HG03039 (cell line): ENCODE measurements around the gene RNF115.
"Not testable (repeated sequence)": the region's sequence is repeated elsewhere in the genome, so short reads cannot be mapped to it uniquely, and the experiment has no call there.

ENCODE experiments used
- ATAC-seq: cut with Tn5 transposase; IDR thresholded peaks from one replicate; pipeline ENCODE4 v1.9.1; 2021; ENCODE audit warnings: mild to moderate bottlenecking, moderate library complexity; ENCODE audit not compliant: unreplicated experiment

The RNF115 gene

GRCh38 chr1:145782272-145783099, 41.4 kb downstream of the RNF115 start:
- no peak for ATAC-seq

DNA sequence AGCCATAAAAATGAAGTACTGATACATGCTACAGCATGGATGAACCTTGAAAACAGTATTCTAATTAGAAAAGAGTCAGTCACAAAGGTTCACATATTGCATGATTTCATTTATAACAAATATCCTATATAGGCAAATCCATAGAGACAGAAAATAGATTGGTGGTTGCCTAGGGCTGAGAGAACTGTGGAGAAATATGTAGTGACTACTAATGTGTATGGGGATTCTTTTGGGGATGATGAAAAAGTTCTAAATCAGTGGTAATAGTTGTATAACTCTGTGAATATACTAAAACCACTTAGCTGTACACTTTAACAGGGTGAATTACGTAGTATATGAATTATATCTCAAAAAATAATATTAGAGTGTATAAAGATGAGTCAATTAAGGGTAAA, 45.8 kb downstream of the RNF115 start:
- ATAC-seq = no peak

GRCh38 chr1:145777357-145778145, 46.3 kb downstream of the RNF115 start:
- no peak for ATAC-seq

DNA sequence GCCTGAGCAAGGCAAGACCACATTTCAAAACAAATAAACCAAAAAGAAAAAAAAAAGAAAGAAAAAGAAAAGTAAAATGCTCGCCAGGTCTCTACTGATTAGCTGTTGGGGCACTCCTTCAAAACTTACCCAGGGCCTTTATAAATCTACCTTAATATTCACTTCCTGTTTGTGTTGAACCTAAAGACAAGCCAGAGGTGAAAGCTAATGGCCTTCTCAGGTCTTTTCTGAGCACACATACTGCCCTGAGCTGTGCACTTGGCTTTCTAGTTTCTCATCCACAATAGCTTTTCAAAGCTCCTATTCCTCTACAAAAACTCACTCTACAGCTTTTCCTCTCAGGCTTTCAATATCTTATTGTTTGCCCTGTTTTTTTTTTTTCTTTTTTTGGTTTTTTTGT, 50.5 kb downstream of the RNF115 start:
- no peak for ATAC-seq

- no peak for ATAC-seq
These were observed 52.8 kb downstream of the RNF115 start for GRCh38 chr1:145771056-145771455.

GRCh38 chr1:145768004-145768403, 55.9 kb downstream of the RNF115 start:
- not testable (repeated sequence) for ATAC-seq

GRCh38 chr1:145766926-145767325, 57.0 kb downstream of the RNF115 start:
- ATAC-seq = not testable (repeated sequence)

DNA sequence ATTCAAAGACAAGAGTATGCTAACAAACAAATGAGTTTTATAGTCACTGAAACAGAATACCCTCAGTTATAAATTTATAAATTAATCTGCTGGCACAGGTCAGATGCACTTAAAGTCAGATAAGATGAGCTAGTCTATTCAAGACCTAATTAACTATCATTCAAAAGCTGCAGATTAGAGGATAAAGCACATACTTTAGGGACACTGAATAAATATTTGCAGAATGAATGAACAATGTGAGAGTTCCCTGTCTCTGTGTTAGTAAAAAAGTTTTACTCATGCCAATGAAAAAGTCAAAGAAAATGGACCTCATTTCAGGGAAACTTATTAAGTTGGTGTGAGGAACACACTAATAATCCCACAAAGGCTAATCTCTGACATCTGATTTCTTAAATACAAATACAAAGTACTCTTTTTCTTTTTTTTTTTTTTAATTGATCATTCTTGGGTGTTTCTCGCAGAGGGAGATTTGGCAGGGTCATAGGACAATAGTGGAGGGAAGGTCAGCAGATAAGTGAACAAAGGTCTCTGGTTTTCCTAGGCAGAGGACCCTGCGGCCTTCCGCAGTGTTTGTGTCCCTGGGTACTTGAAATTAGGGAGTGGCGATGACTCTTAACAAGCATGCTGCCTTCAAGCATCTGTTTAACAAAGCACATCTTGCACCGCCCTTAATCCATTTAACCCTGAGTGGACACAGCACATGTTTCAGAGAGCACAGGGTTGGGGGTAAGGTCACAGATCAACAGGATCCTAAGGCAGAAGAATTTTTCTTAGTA, 58.1 kb downstream of the RNF115 start:
- ATAC-seq = not testable (repeated sequence)

GRCh38 chr1:145765127-145765526, 58.8 kb downstream of the RNF115 start:
- not testable (repeated sequence) for ATAC-seq

DNA sequence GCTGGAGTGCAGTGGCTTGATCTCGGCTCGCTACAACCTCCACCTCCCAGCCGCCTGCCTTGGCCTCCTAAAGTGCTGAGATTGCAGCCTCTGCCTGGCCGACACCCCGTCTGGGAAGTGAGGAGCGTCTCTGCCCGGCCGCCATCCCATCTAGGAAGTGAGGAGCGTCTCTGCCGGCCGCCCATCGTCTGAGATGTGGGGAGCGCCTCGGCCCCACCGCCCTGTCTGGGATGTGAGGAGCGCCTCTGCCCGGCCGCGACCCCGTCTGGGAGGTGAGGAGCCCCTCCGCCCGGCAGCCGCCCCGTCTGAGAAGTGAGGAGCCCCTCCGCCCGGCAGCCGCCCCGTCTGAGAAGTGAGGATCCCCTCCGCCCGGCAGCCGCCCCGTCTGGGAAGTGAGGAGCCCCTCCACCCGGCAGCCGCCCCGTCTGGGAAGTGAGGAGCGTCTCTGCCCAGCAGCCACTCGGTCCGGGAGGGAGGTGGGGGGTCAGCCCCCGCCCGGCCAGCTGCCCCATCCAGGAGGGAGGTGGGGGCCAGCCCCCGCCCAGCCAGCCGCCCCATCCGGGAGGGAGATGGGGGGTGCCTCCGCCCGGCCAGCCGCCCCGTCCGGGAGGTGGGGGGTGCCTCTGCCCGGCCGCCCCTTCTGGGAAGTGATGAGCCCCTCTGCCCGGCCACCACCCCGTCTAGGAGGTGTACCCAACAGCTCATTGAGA, 59.5 kb downstream of the RNF115 start:
- ATAC-seq = not testable (repeated sequence)

DNA sequence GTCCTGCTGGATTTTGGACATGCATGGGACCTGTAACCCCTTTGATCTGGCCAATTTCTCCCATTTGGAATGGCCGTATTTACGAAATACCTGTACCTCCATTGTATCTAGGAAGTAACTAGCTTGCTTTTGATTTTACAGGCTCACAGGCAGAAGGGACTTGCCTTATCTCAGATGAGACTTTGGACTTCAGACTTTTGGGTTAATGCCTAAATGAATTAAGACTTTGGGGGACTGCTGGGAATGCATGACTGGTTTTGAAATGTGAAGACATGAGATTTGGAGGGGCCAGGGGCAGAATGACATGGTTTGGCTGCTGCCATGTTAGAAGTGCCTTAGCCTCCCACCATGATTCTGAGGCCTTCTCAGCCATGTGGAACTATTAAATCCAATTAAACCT, 61.9 kb downstream of the RNF115 start:
- ATAC-seq = not testable (repeated sequence)

GRCh38 chr1:145761498-145761897, 62.4 kb downstream of the RNF115 start:
- not testable (repeated sequence) for ATAC-seq

DNA sequence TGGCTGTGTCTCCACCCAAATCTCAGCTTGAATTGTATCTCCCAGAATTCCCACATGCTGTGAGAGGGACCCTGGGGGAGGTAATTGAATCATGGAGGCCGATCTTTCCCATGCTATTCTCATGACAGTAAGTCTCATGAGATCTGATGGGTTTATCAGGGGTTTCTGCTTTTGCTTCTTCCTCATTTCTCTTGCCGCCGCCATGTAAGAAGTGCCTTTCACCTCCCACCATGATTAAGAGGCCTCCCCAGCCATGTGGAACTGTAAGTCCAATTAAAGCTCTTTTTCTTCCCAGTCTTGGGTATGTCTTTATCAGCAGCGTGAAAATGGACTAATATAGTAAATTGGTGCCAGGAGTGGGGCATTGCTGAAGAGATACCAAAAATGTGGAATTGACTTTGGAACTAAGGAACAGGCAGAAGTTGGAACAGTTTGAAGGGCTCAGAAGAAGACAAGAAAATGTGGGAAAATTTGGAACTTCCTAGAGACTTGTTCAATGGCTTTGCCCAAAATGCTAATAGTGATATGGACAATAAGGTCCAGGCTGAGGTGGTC, 63.4 kb downstream of the RNF115 start:
- ATAC-seq = not testable (repeated sequence)

DNA sequence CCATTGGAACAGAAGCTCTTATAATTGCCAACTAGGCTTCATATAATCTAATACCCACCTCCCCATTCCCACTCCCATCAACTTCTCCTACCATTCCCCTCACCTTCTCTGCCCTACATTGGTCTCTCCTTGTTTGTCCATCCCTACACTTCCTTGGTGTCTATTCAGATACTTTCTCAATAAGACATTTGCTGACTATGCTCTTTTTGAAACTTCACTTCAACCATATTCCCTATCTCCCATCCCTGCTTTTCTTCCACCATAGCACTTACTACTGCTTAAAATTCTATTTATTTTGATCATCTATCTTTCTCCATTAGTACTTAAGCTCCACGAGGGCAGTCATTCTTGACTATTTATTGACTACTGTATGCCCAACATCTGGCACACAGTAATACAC, 64.2 kb downstream of the RNF115 start:
- no peak for ATAC-seq

GRCh38 chr1:145758575-145758974, 65.3 kb downstream of the RNF115 start:
- ATAC-seq = no peak

DNA sequence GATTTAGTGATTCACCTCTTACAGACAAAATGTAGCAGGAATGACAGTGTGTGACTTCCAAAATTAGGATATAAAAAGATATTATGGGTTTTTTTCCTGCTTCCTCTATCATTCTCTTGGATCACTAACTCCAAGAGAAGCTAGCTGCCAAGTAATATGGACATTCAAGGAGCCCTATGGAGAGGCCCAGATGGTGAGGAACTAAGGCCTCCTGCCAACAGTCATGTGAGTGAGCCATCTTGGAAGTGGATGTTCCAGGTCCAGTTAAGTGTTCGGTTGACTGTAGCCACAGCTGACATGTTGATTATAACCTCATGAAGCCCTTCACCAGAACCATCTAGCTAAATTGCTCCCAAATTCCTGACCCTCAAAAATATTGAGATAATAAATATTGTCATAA, 65.8 kb downstream of the RNF115 start:
- no peak for ATAC-seq

GRCh38 chr1:145757420-145757819, 66.5 kb downstream of the RNF115 start:
- ATAC-seq = no peak

DNA sequence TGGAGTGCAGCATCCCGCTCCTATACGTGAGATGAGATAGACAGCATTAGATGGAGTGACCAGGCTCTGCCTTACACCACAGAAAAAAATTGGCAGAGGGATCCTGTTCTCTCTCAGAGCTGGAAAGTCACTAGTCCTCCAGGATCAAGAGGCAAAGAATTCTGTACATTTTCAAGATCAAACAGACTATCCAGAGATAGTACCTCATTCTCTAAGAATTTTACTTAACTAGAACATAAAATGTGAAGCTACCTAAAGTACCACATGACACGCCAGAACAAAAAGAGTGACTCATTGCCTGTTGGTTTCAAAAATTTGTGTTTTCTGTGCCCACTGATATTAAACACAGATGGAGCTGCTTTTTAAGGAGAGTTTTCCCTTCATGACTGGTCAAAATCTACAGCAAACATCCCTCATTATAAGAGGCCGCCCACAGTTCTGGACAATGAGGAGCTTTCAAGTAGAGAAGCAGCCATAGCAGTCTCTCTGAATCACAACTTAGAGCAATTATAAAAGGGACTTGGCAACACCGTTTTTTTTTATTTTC, 72.3 kb downstream of the RNF115 start:
- no peak for ATAC-seq

DNA sequence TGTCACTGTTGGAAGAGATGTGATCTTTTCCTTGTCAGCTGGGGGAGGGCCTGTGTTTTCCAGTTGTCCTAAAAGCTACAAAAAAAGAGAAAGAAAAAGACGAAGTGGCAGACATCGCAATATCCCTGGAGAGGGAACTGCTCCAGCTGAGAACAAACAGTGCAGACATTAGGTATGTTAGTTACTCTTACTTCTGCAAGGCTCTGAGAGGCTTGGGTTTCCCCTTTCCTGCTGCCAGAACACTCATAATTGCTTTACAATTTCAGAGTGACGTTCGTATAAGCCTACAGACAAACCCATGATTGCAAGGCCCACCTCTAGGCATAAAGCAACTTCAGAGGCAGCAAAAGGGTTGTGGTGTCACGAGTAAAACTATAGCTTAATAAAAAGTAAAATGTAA, 73.5 kb downstream of the RNF115 start:
- ATAC-seq = no peak
